Mononuclear cell (primary cell): ENCODE data around the gene COMMD9. TPM values are rescaled to one million over a fixed set of nuclear protein-coding genes. Genes with fewer than 3 reads are reported as not detected.

Experiments
- H3K27me3 ChIP-seq: 2 replicates; pipeline ENCODE4 v1.6.0; 2011; ENCODE audit warnings: low read length, control low read depth; ENCODE audit not compliant: insufficient read depth
- H3K4me1 ChIP-seq: 2 replicates; pipeline ENCODE4 v1.5.1; 2011; ENCODE audit warnings: mild to moderate bottlenecking, low read length, control low read depth; ENCODE audit not compliant: insufficient read depth
- H3K4me3 ChIP-seq: 2 replicates; pipeline ENCODE4 v1.5.1; 2011; ENCODE audit warnings: mild to moderate bottlenecking, low read length, moderate library complexity
- H3K9me3 ChIP-seq: 2 replicates; pipeline ENCODE4 v1.5.1; 2011; ENCODE audit warnings: low read depth, mild to moderate bottlenecking, control low read depth, low read length
- total RNA-seq: library from RNA; depleted of rRNA; stranded (reverse); fragments of >200 nt; gene quantifications from one replicate; pipeline ENCODE4 v1.2.3, GENCODE V29; 2012

Gene COMMD9
- total RNA-seq, 1 donor = 75.0 TPM

- no peak overlapping the region for H3K4me3 ChIP-seq
- H3K4me1 ChIP-seq = no peaks in the 10 kb centered on the region
- no peaks in the 10 kb centered on the region for H3K9me3 ChIP-seq
- H3K27me3 ChIP-seq = peaks cover 8% of the 10 kb centered on the region
These were observed 40.0 kb downstream of the COMMD9 start for GRCh38 chr11:36249246-36249645.

- H3K4me1 ChIP-seq = no peaks in the 10 kb centered on the region
- peaks cover 8% of the 10 kb centered on the region for H3K27me3 ChIP-seq
- no peaks in the 10 kb centered on the region for H3K9me3 ChIP-seq
- H3K4me3 ChIP-seq = no peak overlapping the region
These were observed 40.8 kb downstream of the COMMD9 start for GRCh38 chr11:36248436-36248835.

GRCh38 chr11:36247493-36247892 lies 41.7 kb downstream of the COMMD9 start:
- Histone ChIP-seq H3K4me1 (no peaks in the 10 kb centered on the region), H3K27me3 (peaks cover 8% of the 10 kb centered on the region), H3K4me3 (no peak overlapping the region), H3K9me3 (no peaks in the 10 kb centered on the region)

- Histone ChIP-seq H3K27me3 (no peaks in the 10 kb centered on the region), H3K9me3 (no peaks in the 10 kb centered on the region), H3K4me3 (no peak overlapping the region), H3K4me1 (no peaks in the 10 kb centered on the region)
These were observed 45.6 kb downstream of the COMMD9 start for GRCh38 chr11:36243641-36244040.

GRCh38 chr11:36241497-36241896 lies 47.7 kb downstream of the COMMD9 start:
- no peaks in the 10 kb centered on the region for H3K9me3 ChIP-seq
- no peaks in the 10 kb centered on the region for H3K4me1 ChIP-seq
- H3K4me3 ChIP-seq = no peak overlapping the region
- no peaks in the 10 kb centered on the region for H3K27me3 ChIP-seq

- Histone ChIP-seq H3K4me3 (no peak overlapping the region), H3K9me3 (no peaks in the 10 kb centered on the region), H3K4me1 (no peaks in the 10 kb centered on the region), H3K27me3 (no peaks in the 10 kb centered on the region)
These were observed 48.4 kb downstream of the COMMD9 start for GRCh38 chr11:36240801-36241200.

GRCh38 chr11:36240173-36240572 lies 49.1 kb downstream of the COMMD9 start:
- no peaks in the 10 kb centered on the region for H3K9me3 ChIP-seq
- no peak overlapping the region for H3K4me3 ChIP-seq
- H3K4me1 ChIP-seq = no peaks in the 10 kb centered on the region
- no peaks in the 10 kb centered on the region for H3K27me3 ChIP-seq

GRCh38 chr11:36239636-36240035 lies 49.6 kb downstream of the COMMD9 start:
- H3K27me3 ChIP-seq = no peaks in the 10 kb centered on the region
- no peaks in the 10 kb centered on the region for H3K4me1 ChIP-seq
- H3K4me3 ChIP-seq = no peak overlapping the region
- H3K9me3 ChIP-seq = no peaks in the 10 kb centered on the region

GRCh38 chr11:36238881-36239280 lies 50.3 kb downstream of the COMMD9 start:
- H3K9me3 ChIP-seq = no peaks in the 10 kb centered on the region
- no peaks in the 10 kb centered on the region for H3K4me1 ChIP-seq
- H3K27me3 ChIP-seq = no peaks in the 10 kb centered on the region
- no peak overlapping the region for H3K4me3 ChIP-seq

- no peaks in the 10 kb centered on the region for H3K27me3 ChIP-seq
- H3K4me3 ChIP-seq = no peak overlapping the region
- no peaks in the 10 kb centered on the region for H3K9me3 ChIP-seq
- no peaks in the 10 kb centered on the region for H3K4me1 ChIP-seq
These were observed 51.1 kb downstream of the COMMD9 start for GRCh38 chr11:36238036-36238631.

- Histone ChIP-seq H3K4me3 (no peak overlapping the region), H3K4me1 (no peaks in the 10 kb centered on the region), H3K27me3 (peaks cover 3% of the 10 kb centered on the region), H3K9me3 (no peaks in the 10 kb centered on the region)
These were observed 51.8 kb downstream of the COMMD9 start for GRCh38 chr11:36237391-36237790.

- no peaks in the 10 kb centered on the region for H3K9me3 ChIP-seq
- peaks cover 3% of the 10 kb centered on the region for H3K27me3 ChIP-seq
- no peak overlapping the region for H3K4me3 ChIP-seq
- H3K4me1 ChIP-seq = no peaks in the 10 kb centered on the region
These were observed 53.5 kb downstream of the COMMD9 start for GRCh38 chr11:36235750-36236149.

GRCh38 chr11:36234825-36235224 lies 54.4 kb downstream of the COMMD9 start:
- no peaks in the 10 kb centered on the region for H3K9me3 ChIP-seq
- no peak overlapping the region for H3K4me3 ChIP-seq
- H3K4me1 ChIP-seq = no peaks in the 10 kb centered on the region
- peaks cover 3% of the 10 kb centered on the region for H3K27me3 ChIP-seq

- no peak overlapping the region for H3K4me3 ChIP-seq
- H3K4me1 ChIP-seq = no peaks in the 10 kb centered on the region
- no peaks in the 10 kb centered on the region for H3K9me3 ChIP-seq
- H3K27me3 ChIP-seq = peaks cover 3% of the 10 kb centered on the region
These were observed 56.0 kb downstream of the COMMD9 start for GRCh38 chr11:36233204-36233603.

- no peaks in the 10 kb centered on the region for H3K4me1 ChIP-seq
- peaks cover 3% of the 10 kb centered on the region for H3K27me3 ChIP-seq
- no peak overlapping the region for H3K4me3 ChIP-seq
- H3K9me3 ChIP-seq = no peaks in the 10 kb centered on the region
These were observed 58.2 kb downstream of the COMMD9 start for GRCh38 chr11:36230779-36231699.
